HG03442 (cell line): ENCODE data around the gene GSTK1.

Experiments
- ATAC-seq: cut with Tn5 transposase; IDR thresholded peaks from one replicate; pipeline ENCODE4 v1.9.1; 2021; ENCODE audit warnings: mild to moderate bottlenecking, moderate library complexity; ENCODE audit not compliant: unreplicated experiment

GSTK1 gene

GRCh38 chr7:143290293-143290692 lies 27.1 kb downstream of the GSTK1 start:
- ATAC-seq: no peak

- ATAC-seq: no peak
Observed at GRCh38 chr7:143292876-143293275, 29.6 kb downstream of the GSTK1 start.

- no peak for ATAC-seq
Observed at GRCh38 chr7:143295870-143296269, 32.6 kb downstream of the GSTK1 start.

- no peak for ATAC-seq
Observed at GRCh38 chr7:143296686-143297085, 33.4 kb downstream of the GSTK1 start.

- ATAC-seq: no peak
Observed at GRCh38 chr7:143299346-143299745, 36.1 kb downstream of the GSTK1 start.

DNA sequence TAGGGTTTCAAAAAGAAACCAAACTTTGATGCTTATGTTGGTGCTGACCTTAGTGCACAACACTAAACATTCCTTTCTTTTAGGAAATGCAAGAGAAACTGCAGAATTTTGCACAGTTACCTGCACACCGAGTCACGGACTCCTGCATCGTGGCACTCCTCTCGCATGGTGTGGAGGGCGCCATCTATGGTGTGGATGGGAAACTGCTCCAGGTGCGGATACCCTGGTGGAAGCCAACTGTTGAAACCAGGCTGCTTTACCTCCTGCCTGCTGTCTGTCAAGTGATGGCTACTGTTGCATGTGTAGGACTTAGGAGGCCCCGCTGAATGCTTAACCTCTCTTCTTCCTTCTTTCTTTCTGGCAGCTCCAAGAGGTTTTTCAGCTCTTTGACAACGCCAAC lies 36.6 kb downstream of the GSTK1 start:
- ATAC-seq: no peak

- ATAC-seq: no peak
Observed at GRCh38 chr7:143300959-143301935, 38.0 kb downstream of the GSTK1 start.

GRCh38 chr7:143303733-143304132 lies 40.5 kb downstream of the GSTK1 start:
- no peak for ATAC-seq

- ATAC-seq: no peak
Observed at GRCh38 chr7:143304938-143305337, 41.7 kb downstream of the GSTK1 start.

DNA sequence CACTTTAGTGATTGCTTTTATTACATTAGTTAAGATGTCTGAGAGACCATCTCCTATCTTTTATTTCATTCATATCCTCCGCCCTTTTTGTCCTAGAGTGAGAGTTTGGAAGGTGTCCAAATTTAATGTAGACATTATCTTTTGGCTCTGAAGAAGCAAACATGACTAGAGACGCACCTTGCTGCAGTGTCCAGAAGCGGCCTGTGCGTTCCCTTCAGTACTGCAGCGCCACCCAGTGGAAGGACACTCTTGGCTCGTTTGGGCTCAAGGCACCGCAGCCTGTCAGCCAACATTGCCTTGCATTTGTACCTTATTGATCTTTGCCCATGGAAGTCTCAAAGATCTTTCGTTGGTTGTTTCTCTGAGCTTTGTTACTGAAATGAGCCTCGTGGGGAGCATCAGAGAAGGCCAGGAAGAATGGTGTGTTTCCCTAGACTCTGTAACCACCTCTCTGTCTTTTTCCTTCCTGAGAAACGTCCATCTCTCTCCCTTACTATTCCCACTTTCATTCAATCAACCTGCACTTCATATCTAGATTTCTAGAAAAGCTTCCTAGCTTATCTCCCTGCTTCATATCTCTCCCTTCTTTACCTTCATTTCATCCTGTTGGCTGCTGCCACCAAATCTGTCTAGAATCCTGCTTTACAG lies 42.3 kb downstream of the GSTK1 start:
- ATAC-seq: no peak

- no peak for ATAC-seq
Observed at GRCh38 chr7:143308632-143309031, 45.4 kb downstream of the GSTK1 start.

DNA sequence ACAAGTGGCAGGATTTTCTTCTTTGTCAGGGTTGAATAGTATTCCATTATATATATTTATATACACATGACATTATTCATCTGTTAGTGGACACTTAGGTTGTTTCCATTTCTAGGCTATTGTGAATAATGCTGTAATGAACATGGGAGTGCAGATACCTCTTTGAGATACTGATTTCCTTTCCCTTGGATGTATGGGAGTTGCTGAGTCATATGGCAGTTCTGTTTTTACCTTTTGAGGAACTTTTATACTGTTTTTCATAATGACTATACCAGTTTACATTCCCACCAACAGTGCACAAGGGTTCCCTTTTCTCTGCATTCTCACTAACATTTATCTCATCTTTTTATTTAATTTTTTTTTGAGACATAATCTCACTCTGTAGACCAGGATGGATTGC lies 50.9 kb downstream of the GSTK1 start:
- no peak for ATAC-seq

DNA sequence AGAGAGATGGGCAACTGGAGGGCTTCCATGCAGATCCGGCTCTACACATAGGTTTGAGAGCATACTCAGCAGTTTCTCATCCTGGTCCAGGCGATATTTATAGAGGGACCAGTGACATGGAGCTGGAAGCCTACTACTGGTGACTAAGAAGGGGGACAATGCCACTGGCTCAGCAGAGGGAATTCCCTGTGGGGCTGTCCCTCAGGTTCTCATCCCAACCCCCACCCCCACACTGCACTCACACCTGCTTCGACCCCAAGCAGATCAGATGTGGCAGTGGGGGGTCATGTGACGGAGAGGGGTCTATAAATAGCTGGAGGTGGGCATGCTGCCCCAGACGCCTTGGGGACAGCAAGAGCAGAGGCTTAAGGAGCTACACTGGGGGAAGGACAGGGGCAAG lies 52.5 kb downstream of the GSTK1 start, which contains the start of gene CLCN1:
CLCN1 (plus strand) TSS at position 336 of the 400 bp plus-strand sequence. CDS start 102 bp downstream, outside the sequence.
- no peak for ATAC-seq

DNA sequence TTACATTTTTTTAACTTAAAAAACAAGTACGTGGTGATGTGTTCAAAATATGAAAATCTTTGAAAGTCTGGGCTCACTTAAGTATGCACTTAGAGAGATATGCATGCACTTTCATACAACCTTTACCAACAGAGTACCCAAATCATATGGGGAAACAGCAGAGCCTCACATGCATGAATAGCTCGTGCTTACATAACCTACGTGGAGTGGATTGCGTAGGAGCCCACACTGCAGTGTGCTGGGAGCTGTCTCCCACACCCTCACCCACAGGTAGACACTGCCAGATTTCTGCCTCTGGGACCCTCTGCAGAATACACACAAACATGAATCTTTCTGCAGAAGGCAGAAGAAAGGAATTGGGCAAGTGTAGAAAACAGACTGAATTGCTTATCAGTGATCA lies 53.3 kb downstream of the GSTK1 start:
- no peak for ATAC-seq

- no peak for ATAC-seq
Observed at GRCh38 chr7:143318661-143319060, 55.4 kb downstream of the GSTK1 start.
